Gastrocnemius medialis (tissue), 4 donors: ENCODE measurements around the gene SIDT2.

Experiments used
- POLR2A ChIP-seq, 2 donors: fragments of 450-650 bp; IDR thresholded peaks; one replicate each; pipeline ENCODE4 v1.6.1; 2017; ENCODE audit warnings: antibody characterized with exemption in 2 of 2, mild to moderate bottlenecking in 2 of 2, moderate library complexity in 2 of 2
- TF ChIP-seq, protein P1 (sequence below), 5 experiments: fragments of 450-650 bp in 3 of 5; fragments of 200-600 bp in 2 of 5; sonication (generic) in 2 of 5; IDR thresholded peaks in 4 of 5; conservative IDR thresholded peaks in 1 of 5; 1 replicate in 4 of 5; 2 replicates in 1 of 5; pipeline ENCODE4 v1.5.1; 2016 to 2019; ENCODE audit warnings: antibody characterized with exemption in 5 of 5, mild to moderate bottlenecking in 3 of 5, moderate library complexity in 3 of 5

- TF ChIP-seq, protein P1, sequence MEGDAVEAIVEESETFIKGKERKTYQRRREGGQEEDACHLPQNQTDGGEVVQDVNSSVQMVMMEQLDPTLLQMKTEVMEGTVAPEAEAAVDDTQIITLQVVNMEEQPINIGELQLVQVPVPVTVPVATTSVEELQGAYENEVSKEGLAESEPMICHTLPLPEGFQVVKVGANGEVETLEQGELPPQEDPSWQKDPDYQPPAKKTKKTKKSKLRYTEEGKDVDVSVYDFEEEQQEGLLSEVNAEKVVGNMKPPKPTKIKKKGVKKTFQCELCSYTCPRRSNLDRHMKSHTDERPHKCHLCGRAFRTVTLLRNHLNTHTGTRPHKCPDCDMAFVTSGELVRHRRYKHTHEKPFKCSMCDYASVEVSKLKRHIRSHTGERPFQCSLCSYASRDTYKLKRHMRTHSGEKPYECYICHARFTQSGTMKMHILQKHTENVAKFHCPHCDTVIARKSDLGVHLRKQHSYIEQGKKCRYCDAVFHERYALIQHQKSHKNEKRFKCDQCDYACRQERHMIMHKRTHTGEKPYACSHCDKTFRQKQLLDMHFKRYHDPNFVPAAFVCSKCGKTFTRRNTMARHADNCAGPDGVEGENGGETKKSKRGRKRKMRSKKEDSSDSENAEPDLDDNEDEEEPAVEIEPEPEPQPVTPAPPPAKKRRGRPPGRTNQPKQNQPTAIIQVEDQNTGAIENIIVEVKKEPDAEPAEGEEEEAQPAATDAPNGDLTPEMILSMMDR (IDR thresholded peaks at IDR 0.05 in 4 of 5, conservative IDR thresholded peaks at IDR 0.05 in 1 of 5) = no peak
- no peak for TF ChIP-seq POLR2A (IDR thresholded peaks at IDR 0.05)
These were observed 24.5 kb downstream of the SIDT2 start for GRCh38 chr11:117203069-117203407.
